Endothelial cell (in vitro differentiated cells): ENCODE data around the gene GUK1. TPM values are rescaled to one million over a fixed set of nuclear protein-coding genes. Genes with fewer than 3 reads are reported as not detected.

Experiments used
- DNase-seq: peaks from one replicate; pipeline ENCODE4 v3.0.0; 2021; ENCODE audit warnings: low spot score
- H3K27ac Mint-ChIP-seq: one replicate; pipeline ENCODE4 v1.8.0; 2021; ENCODE audit warnings: mixed read lengths, inconsistent platforms; ENCODE audit not compliant: unreplicated experiment
- H3K27me3 Mint-ChIP-seq: one replicate; pipeline ENCODE4 v1.8.0; 2021; ENCODE audit warnings: mild to moderate bottlenecking, moderate library complexity, mixed read lengths, inconsistent platforms; ENCODE audit not compliant: unreplicated experiment
- H3K36me3 Mint-ChIP-seq: one replicate; pipeline ENCODE4 v1.8.0; 2021; ENCODE audit warnings: mild to moderate bottlenecking, low read depth, mixed read lengths, inconsistent platforms; ENCODE audit not compliant: unreplicated experiment
- H3K4me1 Mint-ChIP-seq: one replicate; pipeline ENCODE4 v1.8.0; 2021; ENCODE audit warnings: mild to moderate bottlenecking, mixed read lengths, inconsistent platforms; ENCODE audit not compliant: unreplicated experiment
- H3K4me3 Mint-ChIP-seq: one replicate; pipeline ENCODE4 v1.8.0; 2021; ENCODE audit warnings: mild to moderate bottlenecking, mixed read lengths, inconsistent platforms; ENCODE audit not compliant: unreplicated experiment
- H3K9me3 Mint-ChIP-seq: one replicate; pipeline ENCODE4 v1.8.0; 2021; ENCODE audit warnings: mixed read lengths, inconsistent platforms; ENCODE audit not compliant: unreplicated experiment
- long read RNA-seq: library from polyadenylated mRNA; unstranded; transcript quantifications from one replicate; pipeline ENCODE4 v2.0.0, GENCODE V29; 2020; ENCODE audit not compliant: unreplicated experiment
- total RNA-seq: library from RNA; stranded (reverse); fragmentation: NEBNext Ultra II Directional; extraction: Animal tissue kit (Norgen Biotek cat#: 25700); gene quantifications from one replicate; pipeline ENCODE4 v1.2.1, GENCODE V29; 2021; ENCODE audit not compliant: unreplicated experiment
- TF ChIP-seq, protein P1 (sequence below): fragments of 200-600 bp; sonication (generic); IDR thresholded peaks from one replicate; pipeline ENCODE4 v1.5.0; 2021; ENCODE audit warnings: antibody characterized with exemption; ENCODE audit not compliant: unreplicated experiment

GUK1 gene, protein sequence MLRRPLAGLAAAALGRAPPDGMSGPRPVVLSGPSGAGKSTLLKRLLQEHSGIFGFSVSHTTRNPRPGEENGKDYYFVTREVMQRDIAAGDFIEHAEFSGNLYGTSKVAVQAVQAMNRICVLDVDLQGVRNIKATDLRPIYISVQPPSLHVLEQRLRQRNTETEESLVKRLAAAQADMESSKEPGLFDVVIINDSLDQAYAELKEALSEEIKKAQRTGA
- 280 TPM for total RNA-seq
- long read RNA-seq, transcript GUK1-208 (7 exons, 842 nt): minor isoform, 11 of 413 reads
- long read RNA-seq, transcript GUK1-202 (7 exons, 940 nt): minor isoform, 16 of 413 reads
- long read RNA-seq, transcript GUK1-201 (9 exons, 1,084 nt): minor isoform, 57 of 413 reads
- long read RNA-seq, transcript GUK1-210 (8 exons, 990 nt): major isoform, 240 of 413 reads
- long read RNA-seq, partial matches to known transcripts: 17 of 413 reads
- long read RNA-seq, other reads (novel, unspliced or antisense): 63 of 413 reads

DNA sequence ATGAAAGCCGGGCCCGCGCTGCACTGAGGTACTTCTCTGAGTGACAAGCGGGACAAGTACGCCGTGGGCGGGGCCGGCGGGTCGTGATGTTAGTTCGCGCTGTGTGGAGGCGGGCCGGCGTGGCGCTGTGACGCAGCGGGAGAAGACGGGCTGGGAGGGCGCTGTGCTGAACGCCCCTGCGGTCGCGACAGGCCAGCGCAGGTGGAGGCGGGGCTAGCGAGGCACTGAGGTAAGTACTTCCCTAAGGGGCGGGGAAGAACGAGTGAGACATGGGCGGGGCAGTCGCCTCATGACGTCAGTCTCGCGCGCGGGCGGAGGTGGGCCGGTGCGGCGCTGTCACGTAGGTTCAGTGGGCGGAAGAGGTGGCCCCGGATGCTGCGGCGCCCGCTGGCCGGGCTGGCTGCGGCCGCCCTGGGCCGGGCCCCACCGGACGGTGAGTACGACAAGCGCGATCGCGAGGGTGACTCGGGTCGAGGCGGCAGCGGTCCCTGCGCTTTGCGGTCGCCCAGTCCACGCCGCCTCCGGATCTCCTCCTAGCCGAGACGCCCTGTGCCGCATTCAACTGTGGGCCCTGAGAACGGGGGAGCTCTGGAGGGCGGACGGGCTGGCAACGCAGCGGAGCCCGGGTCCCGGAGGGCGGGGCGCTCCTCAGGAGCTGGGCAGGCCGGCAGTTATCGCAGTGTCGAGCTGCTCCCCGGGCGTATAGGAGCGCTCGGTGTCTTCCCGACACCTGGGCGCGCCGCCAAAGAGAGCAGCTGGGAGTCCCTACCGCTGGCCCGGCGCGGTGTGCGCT, at the start of gene GUK1:
TSS of gene GUK1 (plus strand) at position 349 of the 793 bp plus-strand sequence. CDS start at position 373, 24 bp downstream.
- TF ChIP-seq, protein P1, sequence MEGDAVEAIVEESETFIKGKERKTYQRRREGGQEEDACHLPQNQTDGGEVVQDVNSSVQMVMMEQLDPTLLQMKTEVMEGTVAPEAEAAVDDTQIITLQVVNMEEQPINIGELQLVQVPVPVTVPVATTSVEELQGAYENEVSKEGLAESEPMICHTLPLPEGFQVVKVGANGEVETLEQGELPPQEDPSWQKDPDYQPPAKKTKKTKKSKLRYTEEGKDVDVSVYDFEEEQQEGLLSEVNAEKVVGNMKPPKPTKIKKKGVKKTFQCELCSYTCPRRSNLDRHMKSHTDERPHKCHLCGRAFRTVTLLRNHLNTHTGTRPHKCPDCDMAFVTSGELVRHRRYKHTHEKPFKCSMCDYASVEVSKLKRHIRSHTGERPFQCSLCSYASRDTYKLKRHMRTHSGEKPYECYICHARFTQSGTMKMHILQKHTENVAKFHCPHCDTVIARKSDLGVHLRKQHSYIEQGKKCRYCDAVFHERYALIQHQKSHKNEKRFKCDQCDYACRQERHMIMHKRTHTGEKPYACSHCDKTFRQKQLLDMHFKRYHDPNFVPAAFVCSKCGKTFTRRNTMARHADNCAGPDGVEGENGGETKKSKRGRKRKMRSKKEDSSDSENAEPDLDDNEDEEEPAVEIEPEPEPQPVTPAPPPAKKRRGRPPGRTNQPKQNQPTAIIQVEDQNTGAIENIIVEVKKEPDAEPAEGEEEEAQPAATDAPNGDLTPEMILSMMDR: no peak
- peaks cover 8% of the 10 kb centered on the region for H3K36me3 Mint-ChIP-seq
- peak within 1 kb of the TSS; percentile 94 for H3K4me3 Mint-ChIP-seq
- H3K9me3 Mint-ChIP-seq: no peaks in the 10 kb centered on the region
- H3K4me1 Mint-ChIP-seq: peaks cover 25% of the 10 kb centered on the region
- DNase-seq: peak; percentile 99
- peaks cover 11% of the 10 kb centered on the region for H3K27me3 Mint-ChIP-seq
- H3K27ac Mint-ChIP-seq: peak within 1 kb of the TSS; percentile 94

DNA sequence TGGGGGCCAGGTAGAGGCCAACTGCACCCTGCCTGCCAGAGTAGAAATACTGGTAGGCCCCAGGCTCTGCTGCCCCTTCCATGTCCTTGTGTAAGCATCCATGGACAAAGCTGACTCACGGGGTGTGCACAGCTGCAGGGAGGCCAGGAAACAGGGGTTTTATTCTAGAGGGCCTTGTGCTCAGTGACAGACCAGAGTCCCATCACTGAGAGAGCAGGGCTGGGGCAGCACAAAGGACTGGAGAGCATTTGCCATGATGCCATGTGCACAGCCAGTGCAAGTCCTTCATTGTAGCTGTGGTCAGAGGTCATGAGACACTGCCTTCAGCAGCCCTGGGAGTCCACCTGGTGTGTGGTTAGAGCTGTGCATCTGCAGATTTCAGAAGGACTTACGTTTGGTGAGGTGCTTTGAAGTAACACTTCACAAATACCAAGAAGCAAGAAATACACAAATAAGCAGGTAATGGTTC, 49.4 kb upstream of the GUK1 start:
- H3K4me3 Mint-ChIP-seq: no peak overlapping the region
- H3K4me1 Mint-ChIP-seq: peaks cover 68% of the 10 kb centered on the region
- no peak for DNase-seq
- peaks cover 18% of the 10 kb centered on the region for H3K27me3 Mint-ChIP-seq
- peaks cover 24% of the 10 kb centered on the region for H3K36me3 Mint-ChIP-seq
- TF ChIP-seq, protein P1: no peak
- H3K9me3 Mint-ChIP-seq: no peaks in the 10 kb centered on the region
- no peak overlapping the region for H3K27ac Mint-ChIP-seq

DNA sequence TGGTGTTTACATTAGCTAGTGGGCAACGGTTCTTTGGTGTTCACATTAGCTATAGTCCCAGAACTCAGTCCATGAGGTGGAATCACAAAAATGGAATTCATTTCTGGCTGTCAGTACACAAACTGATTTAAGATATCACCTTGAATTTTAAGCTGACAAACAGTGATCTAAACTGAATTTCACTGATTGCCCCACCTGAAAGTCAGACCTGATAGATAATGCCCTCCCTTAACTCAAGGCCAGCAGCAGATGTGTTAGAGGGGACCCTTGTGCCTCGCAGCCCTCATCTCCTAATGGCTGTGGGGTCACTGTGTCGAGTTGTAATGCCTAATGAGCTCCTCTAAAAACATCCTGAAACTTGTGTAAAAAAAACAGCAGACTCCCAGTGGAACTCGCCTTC, 49.0 kb upstream of the GUK1 start:
- peaks cover 67% of the 10 kb centered on the region for H3K4me1 Mint-ChIP-seq
- TF ChIP-seq, protein P1: no peak
- H3K9me3 Mint-ChIP-seq: no peaks in the 10 kb centered on the region
- no peak overlapping the region for H3K27ac Mint-ChIP-seq
- H3K27me3 Mint-ChIP-seq: peaks cover 21% of the 10 kb centered on the region
- no peak for DNase-seq
- H3K4me3 Mint-ChIP-seq: peak overlapping the region; percentile 4
- H3K36me3 Mint-ChIP-seq: peaks cover 27% of the 10 kb centered on the region

DNA sequence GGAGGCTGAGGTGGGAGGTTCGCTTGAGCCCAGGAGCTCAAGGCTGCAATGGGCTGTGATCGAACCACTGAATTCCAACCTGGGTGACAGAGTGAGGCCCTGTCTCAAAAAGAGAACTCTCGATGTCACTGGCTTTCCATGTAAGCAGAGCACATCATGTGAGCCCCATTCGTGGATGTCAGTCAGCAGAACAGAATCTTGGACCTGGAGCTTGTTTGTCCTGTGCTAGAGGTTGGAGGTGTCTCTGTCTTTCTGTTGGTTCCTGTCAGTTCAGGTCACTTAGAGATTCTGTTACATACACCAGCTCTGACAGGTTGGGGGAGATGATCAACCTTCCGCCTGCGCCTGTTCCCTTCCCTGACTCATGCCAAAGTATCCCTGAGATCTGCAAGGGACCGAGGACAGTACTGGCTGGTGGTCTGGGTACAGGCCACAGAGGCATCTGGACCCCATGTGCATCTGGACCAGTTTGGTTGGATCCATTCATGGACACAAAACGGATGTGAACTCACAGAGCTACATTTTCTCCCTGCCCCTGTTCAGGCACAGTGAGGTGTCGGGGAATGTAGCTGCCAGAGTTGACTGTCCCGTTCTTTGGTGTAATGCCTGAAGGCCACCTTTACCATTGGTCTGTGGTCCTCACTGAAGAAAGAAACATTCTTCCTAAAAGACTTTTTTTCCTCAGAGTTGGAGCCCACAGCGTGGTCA, 47.6 kb upstream of the GUK1 start:
- no peaks in the 10 kb centered on the region for H3K9me3 Mint-ChIP-seq
- H3K4me1 Mint-ChIP-seq: peaks cover 56% of the 10 kb centered on the region
- no peak overlapping the region for H3K4me3 Mint-ChIP-seq
- DNase-seq: no peak
- no peak overlapping the region for H3K27ac Mint-ChIP-seq
- TF ChIP-seq, protein P1: no peak
- peaks cover 21% of the 10 kb centered on the region for H3K27me3 Mint-ChIP-seq
- peaks cover 30% of the 10 kb centered on the region for H3K36me3 Mint-ChIP-seq
